ENCODE measurements around the gene GPATCH1. TPM values are rescaled to one million over a fixed set of nuclear protein-coding genes. Genes with fewer than 3 reads are reported as not detected.
A peak's percentile ranks its signal among the peaks of the same experiment; 100 is the strongest.
"Not testable (repeated sequence)": the region's sequence is repeated elsewhere in the genome, so short reads cannot be mapped to it uniquely, and the experiment has no call there.

The GPATCH1 gene
- 1 to 10 TPM; 6.0 to 6.5 TPM for total RNA-seq
- long read RNA-seq, donor 1, partial matches to known transcripts, result 2 of 7 reads
- long read RNA-seq, donor 1, other reads (novel, unspliced or antisense), result 2 of 7 reads
- long read RNA-seq, donor 2, transcript GPATCH1-201 (20 exons, 3,492 nt), result major isoform, 5 of 33 reads
- long read RNA-seq, donor 2, partial matches to known transcripts, result 26 of 33 reads
- long read RNA-seq, donor 2, other reads (novel, unspliced or antisense), result 2 of 33 reads

GRCh38 chr19:33080761-33081681 is at the start of gene GPATCH1:
Gene GPATCH1 (plus strand): TSS chr19:33081181. CDS start chr19:33081194, 13 bp downstream.
- peak; percentile 96 for DNase-seq (ENCODE audit: low spot score)

GRCh38 chr19:33032218-33032781 is 48.7 kb upstream of the GPATCH1 start:
- no peak for DNase-seq (ENCODE audit: low spot score)
- intact Hi-C loops (cut with DNase I), result loop anchor here in 1 of 2 donors (2.0 kb wide), 1 partner anchor 17 kb away; no protein-coding TSS in a partner anchor

More at GRCh38 chr19:33080761-33081681, at the start of gene GPATCH1:
- intact Hi-C loops (cut with DNase I), result no loop called here

GRCh38 chr19:33035461-33035860 is 45.5 kb upstream of the GPATCH1 start:
- DNase-seq (ENCODE audit: low spot score), result no peak
- intact Hi-C loops (cut with DNase I), result no loop called here

GRCh38 chr19:33036370-33037167 is 44.4 kb upstream of the GPATCH1 start:
- intact Hi-C loops (cut with DNase I); DNase-seq (ENCODE audit: low spot score): not testable (repeated sequence)

GRCh38 chr19:33037168-33038025 is 43.6 kb upstream of the GPATCH1 start:
- DNase-seq (ENCODE audit: low spot score); intact Hi-C loops (cut with DNase I): not testable (repeated sequence)

- intact Hi-C loops (cut with DNase I), result no loop called here
Measured at GRCh38 chr19:33039108-33039599, 41.8 kb upstream of the GPATCH1 start.

GRCh38 chr19:33039815-33040214 is 41.2 kb upstream of the GPATCH1 start:
- intact Hi-C loops (cut with DNase I), result no loop called here
- no peak for DNase-seq (ENCODE audit: low spot score)

More at GRCh38 chr19:33039108-33039599, 41.8 kb upstream of the GPATCH1 start:
- DNase-seq (ENCODE audit: low spot score), result no peak

GRCh38 chr19:33040994-33041827 is 39.8 kb upstream of the GPATCH1 start:
- intact Hi-C loops (cut with DNase I), result no loop called here
- no peak for DNase-seq (ENCODE audit: low spot score)

- intact Hi-C loops (cut with DNase I); DNase-seq (ENCODE audit: low spot score): not testable (repeated sequence)
Measured at GRCh38 chr19:33041828-33042160, 39.2 kb upstream of the GPATCH1 start.

GRCh38 chr19:33047422-33047821 is 33.6 kb upstream of the GPATCH1 start:
- DNase-seq (ENCODE audit: low spot score), result no peak
- intact Hi-C loops (cut with DNase I), result no loop called here

GRCh38 chr19:33048806-33049676 is 31.9 kb upstream of the GPATCH1 start:
- no peak for DNase-seq (ENCODE audit: low spot score)
- intact Hi-C loops (cut with DNase I), result no loop called here

- no peak for DNase-seq (ENCODE audit: low spot score)
- intact Hi-C loops (cut with DNase I), result no loop called here
Measured at GRCh38 chr19:33050110-33050509, 30.9 kb upstream of the GPATCH1 start.

GRCh38 chr19:33052352-33052972 is 28.5 kb upstream of the GPATCH1 start:
- intact Hi-C loops (cut with DNase I), result no loop called here
- DNase-seq (ENCODE audit: low spot score), result no peak

GRCh38 chr19:33054623-33055022 is 26.4 kb upstream of the GPATCH1 start:
- DNase-seq (ENCODE audit: low spot score), result no peak
- intact Hi-C loops (cut with DNase I), result no loop called here

GRCh38 chr19:33055718-33056117 is 25.3 kb upstream of the GPATCH1 start:
- no peak for DNase-seq (ENCODE audit: low spot score)
- intact Hi-C loops (cut with DNase I), result no loop called here

GRCh38 chr19:33060586-33060985 is 20.4 kb upstream of the GPATCH1 start:
- no peak for DNase-seq (ENCODE audit: low spot score)
- intact Hi-C loops (cut with DNase I), result no loop called here

Measured in posterior vena cava (tissue), 2 donors.